SH-SY5Y (cell line): Measurements from ENCODE around the gene SERPINB6.

ENCODE experiments used
- GATA2 ChIP-seq: IDR thresholded peaks from 2 replicates; pipeline ENCODE4 v1.6.1; 2011; ENCODE audit warnings: mild to moderate bottlenecking, low read depth, low read length
- GATA3 ChIP-seq: IDR thresholded peaks from 2 replicates; pipeline ENCODE4 v1.6.1; 2011; ENCODE audit warnings: low read depth, mild to moderate bottlenecking, low read length, moderate library complexity

GRCh38 chr6:2961506-2961905 lies 9.9 kb downstream of the SERPINB6 start:
- TF ChIP-seq GATA2 (no peak), GATA3 (no peak)
